ENCODE results near the gene ERICH6B.

DNA sequence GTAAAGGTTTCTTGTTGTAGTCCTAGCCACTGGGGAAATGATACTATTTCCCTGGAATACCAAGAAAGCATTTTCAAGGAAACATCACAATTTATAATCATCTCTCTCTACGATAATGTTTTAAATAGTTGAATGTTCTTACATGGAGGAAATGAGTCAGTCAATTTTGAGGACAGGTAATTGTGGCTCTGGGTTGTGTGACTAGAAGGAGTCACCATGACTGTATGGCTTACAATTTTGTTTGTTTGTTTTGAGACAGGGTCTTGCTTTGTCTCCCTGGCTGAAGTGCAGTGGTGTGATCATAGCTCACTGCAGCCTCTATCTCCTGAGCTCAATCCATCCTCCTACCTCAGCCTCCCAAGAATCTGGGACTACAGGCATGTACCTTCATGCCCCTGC, 103.4 kb downstream of the ERICH6B start:
- TF ChIP-seq, protein P1, sequence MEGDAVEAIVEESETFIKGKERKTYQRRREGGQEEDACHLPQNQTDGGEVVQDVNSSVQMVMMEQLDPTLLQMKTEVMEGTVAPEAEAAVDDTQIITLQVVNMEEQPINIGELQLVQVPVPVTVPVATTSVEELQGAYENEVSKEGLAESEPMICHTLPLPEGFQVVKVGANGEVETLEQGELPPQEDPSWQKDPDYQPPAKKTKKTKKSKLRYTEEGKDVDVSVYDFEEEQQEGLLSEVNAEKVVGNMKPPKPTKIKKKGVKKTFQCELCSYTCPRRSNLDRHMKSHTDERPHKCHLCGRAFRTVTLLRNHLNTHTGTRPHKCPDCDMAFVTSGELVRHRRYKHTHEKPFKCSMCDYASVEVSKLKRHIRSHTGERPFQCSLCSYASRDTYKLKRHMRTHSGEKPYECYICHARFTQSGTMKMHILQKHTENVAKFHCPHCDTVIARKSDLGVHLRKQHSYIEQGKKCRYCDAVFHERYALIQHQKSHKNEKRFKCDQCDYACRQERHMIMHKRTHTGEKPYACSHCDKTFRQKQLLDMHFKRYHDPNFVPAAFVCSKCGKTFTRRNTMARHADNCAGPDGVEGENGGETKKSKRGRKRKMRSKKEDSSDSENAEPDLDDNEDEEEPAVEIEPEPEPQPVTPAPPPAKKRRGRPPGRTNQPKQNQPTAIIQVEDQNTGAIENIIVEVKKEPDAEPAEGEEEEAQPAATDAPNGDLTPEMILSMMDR (conservative IDR thresholded peaks at IDR 0.05; ENCODE audit: low read depth in 2 of 2): no peak
- TF ChIP-seq, protein P2, sequence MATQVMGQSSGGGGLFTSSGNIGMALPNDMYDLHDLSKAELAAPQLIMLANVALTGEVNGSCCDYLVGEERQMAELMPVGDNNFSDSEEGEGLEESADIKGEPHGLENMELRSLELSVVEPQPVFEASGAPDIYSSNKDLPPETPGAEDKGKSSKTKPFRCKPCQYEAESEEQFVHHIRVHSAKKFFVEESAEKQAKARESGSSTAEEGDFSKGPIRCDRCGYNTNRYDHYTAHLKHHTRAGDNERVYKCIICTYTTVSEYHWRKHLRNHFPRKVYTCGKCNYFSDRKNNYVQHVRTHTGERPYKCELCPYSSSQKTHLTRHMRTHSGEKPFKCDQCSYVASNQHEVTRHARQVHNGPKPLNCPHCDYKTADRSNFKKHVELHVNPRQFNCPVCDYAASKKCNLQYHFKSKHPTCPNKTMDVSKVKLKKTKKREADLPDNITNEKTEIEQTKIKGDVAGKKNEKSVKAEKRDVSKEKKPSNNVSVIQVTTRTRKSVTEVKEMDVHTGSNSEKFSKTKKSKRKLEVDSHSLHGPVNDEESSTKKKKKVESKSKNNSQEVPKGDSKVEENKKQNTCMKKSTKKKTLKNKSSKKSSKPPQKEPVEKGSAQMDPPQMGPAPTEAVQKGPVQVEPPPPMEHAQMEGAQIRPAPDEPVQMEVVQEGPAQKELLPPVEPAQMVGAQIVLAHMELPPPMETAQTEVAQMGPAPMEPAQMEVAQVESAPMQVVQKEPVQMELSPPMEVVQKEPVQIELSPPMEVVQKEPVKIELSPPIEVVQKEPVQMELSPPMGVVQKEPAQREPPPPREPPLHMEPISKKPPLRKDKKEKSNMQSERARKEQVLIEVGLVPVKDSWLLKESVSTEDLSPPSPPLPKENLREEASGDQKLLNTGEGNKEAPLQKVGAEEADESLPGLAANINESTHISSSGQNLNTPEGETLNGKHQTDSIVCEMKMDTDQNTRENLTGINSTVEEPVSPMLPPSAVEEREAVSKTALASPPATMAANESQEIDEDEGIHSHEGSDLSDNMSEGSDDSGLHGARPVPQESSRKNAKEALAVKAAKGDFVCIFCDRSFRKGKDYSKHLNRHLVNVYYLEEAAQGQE (IDR thresholded peaks at IDR 0.05; ENCODE audit: unreplicated experiment): no peak
- TF ChIP-seq EZH2phosphoT487 (IDR thresholded peaks at IDR 0.05; ENCODE audit: unreplicated experiment) (no peak), POLR2AphosphoS5 (IDR thresholded peaks at IDR 0.05; ENCODE audit: low read depth) (no peak), ZNF331 (CRISPR knock-in tag; IDR thresholded peaks at IDR 0.05; ENCODE audit: low read depth) (no peak), EZH2 (IDR thresholded peaks at IDR 0.05; ENCODE audit: low read depth, unreplicated experiment) (no peak), JUNB (IDR thresholded peaks at IDR 0.05; ENCODE audit: unreplicated experiment) (no peak), CREB1 (CRISPR knock-in tag; IDR thresholded peaks at IDR 0.05; ENCODE audit: low read depth) (no peak), ZNF114 (CRISPR knock-in tag; IDR thresholded peaks at IDR 0.05) (no peak), STAT1 (IDR thresholded peaks at IDR 0.05; ENCODE audit: unreplicated experiment) (no peak), ZNF462 (CRISPR knock-in tag; IDR thresholded peaks at IDR 0.05) (no peak)
- TF ChIP-seq, protein P3, sequence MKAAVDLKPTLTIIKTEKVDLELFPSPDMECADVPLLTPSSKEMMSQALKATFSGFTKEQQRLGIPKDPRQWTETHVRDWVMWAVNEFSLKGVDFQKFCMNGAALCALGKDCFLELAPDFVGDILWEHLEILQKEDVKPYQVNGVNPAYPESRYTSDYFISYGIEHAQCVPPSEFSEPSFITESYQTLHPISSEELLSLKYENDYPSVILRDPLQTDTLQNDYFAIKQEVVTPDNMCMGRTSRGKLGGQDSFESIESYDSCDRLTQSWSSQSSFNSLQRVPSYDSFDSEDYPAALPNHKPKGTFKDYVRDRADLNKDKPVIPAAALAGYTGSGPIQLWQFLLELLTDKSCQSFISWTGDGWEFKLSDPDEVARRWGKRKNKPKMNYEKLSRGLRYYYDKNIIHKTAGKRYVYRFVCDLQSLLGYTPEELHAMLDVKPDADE (IDR thresholded peaks at IDR 0.05): no peak
